NT2/D1 (cell line): ENCODE data around the gene WDR44.

Source experiments
- YY1 ChIP-seq: IDR thresholded peaks from 2 replicates; pipeline ENCODE4 v1.6.1; 2011; ENCODE audit not compliant: insufficient read length, insufficient read depth
- ZNF274 ChIP-seq: IDR thresholded peaks from 2 replicates; pipeline ENCODE4 v1.6.1; 2011; ENCODE audit warnings: mild to moderate bottlenecking, low read depth, low read length

GRCh38 chrX:118338930-118339329, 7.0 kb upstream of the WDR44 start:
- TF ChIP-seq YY1 (no peak), ZNF274 (no peak)
